WI38 (cell line): ENCODE data around the gene CXCL16.

ENCODE experiments used
- H3K4me3 ChIP-seq: 2 replicates; pipeline ENCODE4 v1.5.1; 2011; ENCODE audit warnings: low read depth, mild to moderate bottlenecking, control low read depth, low read length
- CTCF ChIP-seq: IDR thresholded peaks from 2 replicates; pipeline ENCODE4 v1.5.1; 2012; ENCODE audit warnings: low read depth, mild to moderate bottlenecking, control low read depth, low read length

The CXCL16 gene

GRCh38 chr17:4721203-4722135 is 18.3 kb downstream of the CXCL16 start:
- H3K4me3 ChIP-seq, result no peak overlapping the region
- no peak for TF ChIP-seq CTCF

DNA sequence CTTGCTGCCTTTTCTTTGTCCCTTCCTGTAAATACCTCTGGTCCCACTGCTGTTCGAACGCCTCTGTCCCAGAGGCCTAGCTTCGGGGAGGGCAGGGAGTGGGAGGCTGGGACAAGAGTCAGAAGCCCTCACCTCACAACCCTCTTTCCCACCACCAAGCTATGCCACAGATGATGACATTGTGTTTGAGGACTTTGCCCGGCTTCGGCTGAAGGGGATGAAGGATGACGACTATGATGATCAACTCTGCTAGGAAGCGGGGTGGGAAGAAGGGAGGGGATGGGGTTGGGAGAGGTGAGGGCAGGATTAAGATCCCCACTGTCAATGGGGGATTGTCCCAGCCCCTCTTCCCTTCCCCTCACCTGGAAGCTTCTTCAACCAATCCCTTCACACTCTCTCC is 18.9 kb downstream of the CXCL16 start:
- no peak for TF ChIP-seq CTCF
- no peak overlapping the region for H3K4me3 ChIP-seq

- no peak for TF ChIP-seq CTCF
- H3K4me3 ChIP-seq, result no peak overlapping the region
Measured at GRCh38 chr17:4719684-4720221, 20.0 kb downstream of the CXCL16 start.

GRCh38 chr17:4719146-4719545 is 20.6 kb downstream of the CXCL16 start:
- no peak for TF ChIP-seq CTCF
- no peak overlapping the region for H3K4me3 ChIP-seq

GRCh38 chr17:4718276-4718675 is 21.5 kb downstream of the CXCL16 start:
- TF ChIP-seq CTCF, result no peak
- H3K4me3 ChIP-seq, result no peak overlapping the region

GRCh38 chr17:4717791-4718190 is 21.9 kb downstream of the CXCL16 start:
- TF ChIP-seq CTCF, result no peak
- no peak overlapping the region for H3K4me3 ChIP-seq

GRCh38 chr17:4716081-4716480 is 23.6 kb downstream of the CXCL16 start:
- no peak for TF ChIP-seq CTCF
- no peak overlapping the region for H3K4me3 ChIP-seq
